HFFc6 (cell line): ENCODE measurements around the gene KCNAB1. TPM values are rescaled to one million over a fixed set of nuclear protein-coding genes. Genes with fewer than 3 reads are reported as not detected.

Source experiments
- DNase-seq: peaks from one replicate; pipeline ENCODE4 v3.0.0-alpha.2; 2018
- H3K27ac Mint-ChIP-seq: 2 replicates; pipeline ENCODE4 v1.8.0; 2020; ENCODE audit warnings: mild to moderate bottlenecking, mixed read lengths
- H3K27me3 Mint-ChIP-seq: 2 replicates; pipeline ENCODE4 v1.8.0; 2021; ENCODE audit warnings: mild to moderate bottlenecking, moderate library complexity, mixed read lengths; ENCODE audit not compliant: insufficient read depth
- H3K36me3 Mint-ChIP-seq: 2 replicates; pipeline ENCODE4 v1.8.0; 2021; ENCODE audit warnings: low read depth, mixed read lengths
- H3K4me1 Mint-ChIP-seq: 2 replicates; pipeline ENCODE4 v1.8.0; 2020; ENCODE audit warnings: low read depth, mixed read lengths
- H3K4me3 Mint-ChIP-seq: 2 replicates; pipeline ENCODE4 v1.8.0; 2020; ENCODE audit warnings: mild to moderate bottlenecking, moderate library complexity, mixed read lengths
- H3K9me3 Mint-ChIP-seq: 2 replicates; pipeline ENCODE4 v1.8.0; 2020; ENCODE audit warnings: mild to moderate bottlenecking, mixed read lengths
- total RNA-seq, 6 experiments: library from RNA; stranded (reverse); fragmentation: NEBNext Ultra II Directional; extraction: Animal tissue kit (Norgen Biotek cat#: 25700); gene quantifications; 2 replicates in 1 of 6; 3 replicates in 5 of 6; pipeline ENCODE4 v1.2.3, GENCODE V29; 2021
- TF ChIP-seq, protein P1 (sequence below): fragments of 200-600 bp; sonication (generic); IDR thresholded peaks from 2 replicates; pipeline ENCODE4 v1.5.0; 2021; ENCODE audit warnings: antibody characterized with exemption, mild to moderate bottlenecking

The KCNAB1 gene
- total RNA-seq, 6 experiments from 2014 or later = not detected

DNA sequence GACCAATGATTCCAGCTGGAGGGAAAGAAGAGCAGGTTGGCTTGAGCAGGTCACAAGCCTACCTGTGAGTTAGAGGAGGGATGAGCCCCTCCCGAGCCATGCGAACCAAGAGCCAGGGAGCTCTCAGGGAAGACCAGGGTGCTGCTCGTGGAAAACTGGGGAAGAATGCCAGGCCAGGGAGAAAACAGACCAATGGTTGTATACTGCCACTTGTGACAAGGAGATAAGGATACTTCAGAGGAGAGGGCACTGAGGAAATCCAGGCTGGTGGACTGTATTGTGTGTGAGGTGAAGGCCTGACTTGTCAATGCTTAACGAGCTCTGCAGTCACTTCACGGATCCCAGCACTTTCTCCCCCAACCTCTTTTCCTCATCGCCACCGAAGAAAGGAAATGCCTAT, 256.9 kb downstream of the KCNAB1 start:
- Mint-ChIP-seq H3K36me3 (no peaks in the 10 kb centered on the region), H3K27me3 (peaks cover 21% of the 10 kb centered on the region), H3K4me1 (no peaks in the 10 kb centered on the region), H3K4me3 (no peak overlapping the region), H3K27ac (no peak overlapping the region), H3K9me3 (no peaks in the 10 kb centered on the region)
- DNase-seq = no peak
- TF ChIP-seq, protein P1, sequence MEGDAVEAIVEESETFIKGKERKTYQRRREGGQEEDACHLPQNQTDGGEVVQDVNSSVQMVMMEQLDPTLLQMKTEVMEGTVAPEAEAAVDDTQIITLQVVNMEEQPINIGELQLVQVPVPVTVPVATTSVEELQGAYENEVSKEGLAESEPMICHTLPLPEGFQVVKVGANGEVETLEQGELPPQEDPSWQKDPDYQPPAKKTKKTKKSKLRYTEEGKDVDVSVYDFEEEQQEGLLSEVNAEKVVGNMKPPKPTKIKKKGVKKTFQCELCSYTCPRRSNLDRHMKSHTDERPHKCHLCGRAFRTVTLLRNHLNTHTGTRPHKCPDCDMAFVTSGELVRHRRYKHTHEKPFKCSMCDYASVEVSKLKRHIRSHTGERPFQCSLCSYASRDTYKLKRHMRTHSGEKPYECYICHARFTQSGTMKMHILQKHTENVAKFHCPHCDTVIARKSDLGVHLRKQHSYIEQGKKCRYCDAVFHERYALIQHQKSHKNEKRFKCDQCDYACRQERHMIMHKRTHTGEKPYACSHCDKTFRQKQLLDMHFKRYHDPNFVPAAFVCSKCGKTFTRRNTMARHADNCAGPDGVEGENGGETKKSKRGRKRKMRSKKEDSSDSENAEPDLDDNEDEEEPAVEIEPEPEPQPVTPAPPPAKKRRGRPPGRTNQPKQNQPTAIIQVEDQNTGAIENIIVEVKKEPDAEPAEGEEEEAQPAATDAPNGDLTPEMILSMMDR = no peak

DNA sequence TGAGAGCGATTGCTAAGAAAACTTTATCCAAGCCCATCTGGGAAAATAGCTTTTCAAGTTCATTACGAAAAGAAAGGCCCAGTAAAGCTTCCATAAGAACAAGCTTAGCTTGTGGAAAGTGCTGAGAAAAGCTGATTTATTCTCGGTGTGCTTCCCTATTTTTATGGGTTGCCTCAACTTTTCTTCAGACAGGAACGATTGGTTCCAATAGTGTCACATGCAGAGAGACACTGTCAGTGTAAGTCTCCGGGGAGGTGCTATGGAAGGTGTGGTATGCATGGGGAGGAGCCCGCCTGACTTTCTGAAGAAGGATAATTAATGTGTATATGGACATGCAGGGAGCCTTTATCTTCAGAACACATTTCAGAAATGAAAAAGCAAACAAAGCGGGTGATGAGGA, 257.3 kb downstream of the KCNAB1 start:
- TF ChIP-seq, protein P1 = no peak
- Mint-ChIP-seq H3K36me3 (no peaks in the 10 kb centered on the region), H3K4me1 (no peaks in the 10 kb centered on the region), H3K27ac (no peak overlapping the region), H3K4me3 (no peak overlapping the region), H3K9me3 (no peaks in the 10 kb centered on the region), H3K27me3 (peaks cover 21% of the 10 kb centered on the region)
- no peak for DNase-seq

DNA sequence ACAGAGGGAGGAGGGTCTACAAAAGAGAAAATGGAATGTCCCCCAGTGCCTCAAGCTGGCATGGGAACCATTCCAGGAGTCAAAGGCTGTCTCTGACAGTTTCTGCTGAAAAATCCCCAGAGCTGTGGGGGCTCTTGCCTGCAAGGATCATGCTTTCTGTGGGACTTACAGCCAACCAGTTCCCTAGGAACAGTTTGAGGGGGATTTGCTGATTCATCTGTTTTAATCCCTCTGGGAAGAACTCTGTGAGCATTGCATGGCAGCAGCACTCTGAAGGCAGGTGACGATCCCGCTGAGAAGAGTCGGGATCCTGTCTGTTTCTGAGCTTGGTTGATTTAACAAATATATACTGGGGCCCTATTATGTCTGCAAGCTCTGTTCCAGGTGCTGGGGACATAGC, 258.5 kb downstream of the KCNAB1 start:
- Mint-ChIP-seq H3K36me3 (no peaks in the 10 kb centered on the region), H3K9me3 (no peaks in the 10 kb centered on the region), H3K4me1 (no peaks in the 10 kb centered on the region), H3K27me3 (peaks cover 23% of the 10 kb centered on the region), H3K4me3 (no peak overlapping the region), H3K27ac (no peak overlapping the region)
- TF ChIP-seq, protein P1 = no peak
- DNase-seq = no peak

DNA sequence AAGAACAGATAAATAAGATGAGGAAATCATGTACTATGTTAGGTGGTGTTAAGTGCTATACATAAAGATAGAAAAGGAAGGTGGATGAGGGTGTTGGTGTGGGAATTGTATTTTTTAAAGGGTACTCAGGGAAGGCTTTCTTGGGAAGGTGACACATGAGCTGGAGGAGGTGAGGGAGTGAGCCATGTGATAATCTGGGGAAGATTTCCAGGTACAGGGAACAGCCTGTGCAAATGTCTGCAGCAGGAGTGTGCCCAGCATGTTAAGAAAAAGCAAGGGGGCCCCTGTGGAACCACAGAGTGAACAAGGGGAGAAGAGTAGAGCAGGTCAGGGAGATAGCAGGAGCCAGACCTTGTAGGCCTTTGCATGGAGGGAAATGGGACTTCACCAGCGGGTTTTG, 258.9 kb downstream of the KCNAB1 start:
- TF ChIP-seq, protein P1 = no peak
- Mint-ChIP-seq H3K27ac (no peak overlapping the region), H3K9me3 (no peaks in the 10 kb centered on the region), H3K4me1 (no peaks in the 10 kb centered on the region), H3K27me3 (peaks cover 23% of the 10 kb centered on the region), H3K36me3 (no peaks in the 10 kb centered on the region), H3K4me3 (no peak overlapping the region)
- DNase-seq = no peak

DNA sequence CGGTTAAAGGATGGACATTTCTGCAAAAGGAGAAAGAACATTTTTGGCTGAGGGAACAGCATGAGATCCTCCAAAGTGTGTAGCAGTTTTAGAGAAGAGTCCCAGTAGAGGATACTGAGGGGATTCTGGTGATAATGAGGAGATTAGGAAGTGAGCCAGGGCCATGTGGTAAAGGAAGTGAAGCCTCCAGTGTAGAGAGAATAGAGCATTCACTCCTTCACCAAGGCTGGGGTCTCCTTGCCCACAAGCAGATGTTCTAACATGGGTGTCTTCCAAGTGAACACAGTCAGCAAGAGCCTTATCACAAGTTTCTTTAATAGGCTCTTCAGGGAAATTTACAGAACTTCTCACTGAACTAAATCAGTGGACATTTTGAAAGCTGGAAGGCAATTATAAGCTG, 260.9 kb downstream of the KCNAB1 start:
- TF ChIP-seq, protein P1 = no peak

More for the DNA sequence above, 260.9 kb downstream of the KCNAB1 start:
- no peak overlapping the region for H3K4me3 Mint-ChIP-seq
- H3K9me3 Mint-ChIP-seq = no peaks in the 10 kb centered on the region
- no peak for DNase-seq
- H3K4me1 Mint-ChIP-seq = no peaks in the 10 kb centered on the region
- no peak overlapping the region for H3K27ac Mint-ChIP-seq
- peaks cover 24% of the 10 kb centered on the region for H3K27me3 Mint-ChIP-seq
- H3K36me3 Mint-ChIP-seq = no peaks in the 10 kb centered on the region
